AG04450 (cell line): ENCODE data around the gene EIF4G2. TPM values are rescaled to one million over a fixed set of nuclear protein-coding genes. Genes with fewer than 3 reads are reported as not detected.
"Not testable (repeated sequence)": the region's sequence is repeated elsewhere in the genome, so short reads cannot be mapped to it uniquely, and the experiment has no call there.

ENCODE experiments used
- CTCF ChIA-PET: fragments of 300-600, 350-600 bp; formaldehyde crosslinking; extraction: SDS; loops from one replicate; lab custom pipeline; 2022; ENCODE audit warnings: antibody characterized with exemption, inconsistent platforms; lab: Charles Lee
- POLR2A ChIA-PET: fragments of 350-600 bp; formaldehyde crosslinking; extraction: SDS; loops from one replicate; lab custom pipeline; 2021; ENCODE audit warnings: antibody characterized with exemption, inconsistent platforms; lab: Yijun Ruan, JAX
- DNase-seq: peaks from one replicate; pipeline ENCODE4 v3.0.0-alpha.2; 2011; ENCODE audit warnings: low read depth, low spot score
- H3K27ac ChIP-seq: one replicate; pipeline ENCODE4 v1.5.1; 2012; ENCODE audit warnings: low read depth, low read length, control low read depth
- H3K27me3 ChIP-seq: one replicate; pipeline ENCODE4 v1.6.0; 2012; ENCODE audit warnings: low read length; ENCODE audit not compliant: control insufficient read depth, insufficient read depth
- H3K4me3 ChIP-seq: 2 replicates; pipeline ENCODE4 v1.5.1; 2011; ENCODE audit warnings: mild to moderate bottlenecking, low read depth, low read length, control low read depth
- H3K9me3 ChIP-seq: 2 replicates; pipeline ENCODE4 v1.5.1; 2012; ENCODE audit warnings: low read length; ENCODE audit not compliant: control insufficient read depth, insufficient read depth
- CTCF ChIP-seq: IDR thresholded peaks from 2 replicates; pipeline ENCODE4 v1.5.1; 2011; ENCODE audit warnings: low read depth, low read length, control low read depth, inconsistent platforms
- polyA plus RNA-seq: library from polyadenylated mRNA; depleted of rRNA; stranded (reverse); fragments of >200 nt; gene quantifications from 2 replicates; pipeline ENCODE4 v1.2.3, GENCODE V29; 2011

The EIF4G2 gene
- polyA plus RNA-seq, 1 experiment: 1,432 TPM

DNA sequence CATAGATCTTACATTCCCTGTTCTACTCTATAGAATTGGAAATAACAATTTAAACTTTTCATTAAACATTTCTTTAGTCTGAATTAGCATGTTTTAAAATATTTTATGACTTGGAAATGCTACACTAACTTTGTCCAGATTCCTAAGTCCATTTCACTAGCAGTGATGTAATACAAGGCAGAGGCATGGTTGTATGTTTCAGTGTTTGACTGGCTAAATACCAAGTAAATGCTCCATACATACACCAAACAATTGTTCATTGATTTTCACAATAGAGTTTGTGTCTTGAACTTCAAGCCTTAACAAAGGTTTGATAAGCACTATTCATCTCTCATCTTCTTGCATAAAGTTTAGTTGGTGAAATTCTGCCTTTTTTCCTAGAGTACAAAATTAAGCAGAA is 35.6 kb upstream of the EIF4G2 start:
- H3K4me3 ChIP-seq: no peak overlapping the region
- POLR2A ChIA-PET: interaction anchor here (1.5 kb wide), 1 partner anchor 36 kb away, joined by 4 read pairs; the partner anchor contains the start of gene EIF4G2
- no peaks in the 10 kb centered on the region for H3K27me3 ChIP-seq
- H3K27ac ChIP-seq: no peak overlapping the region
- no peak for DNase-seq
- H3K9me3 ChIP-seq: no peaks in the 10 kb centered on the region
- TF ChIP-seq CTCF: no peak
- CTCF ChIA-PET: no interaction called here

DNA sequence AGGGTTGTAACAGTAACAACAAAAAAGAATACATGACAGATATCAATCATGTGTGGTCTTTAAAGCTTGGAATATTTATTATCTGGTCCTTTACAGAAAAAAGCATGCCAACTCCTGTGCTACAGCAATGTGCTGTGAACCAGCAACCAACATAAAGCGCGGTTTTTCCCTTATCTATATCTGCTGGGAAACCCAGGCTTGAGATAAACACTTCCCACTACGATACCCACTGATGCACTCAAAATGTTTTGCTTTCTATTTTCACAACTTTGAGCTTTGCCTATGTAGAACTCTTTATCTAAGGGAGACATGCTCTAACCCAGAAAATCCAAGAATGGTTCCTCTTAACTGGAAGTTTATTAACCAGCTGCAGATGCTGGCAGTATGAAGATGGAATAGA is 30.2 kb upstream of the EIF4G2 start:
- no peak for TF ChIP-seq CTCF
- ChIA-PET CTCF (no interaction called here), POLR2A (interaction anchor here (1.4 to 2.4 kb wide), 2 partner anchors 10 to 30 kb away, joined by 3 to 9 read pairs; partner anchors contain the start of gene EIF4G2)
- DNase-seq: no peak
- Histone ChIP-seq H3K4me3 (no peak overlapping the region), H3K27ac (no peak overlapping the region), H3K27me3 (no peaks in the 10 kb centered on the region), H3K9me3 (no peaks in the 10 kb centered on the region)

GRCh38 chr11:10838083-10838482 is 29.4 kb upstream of the EIF4G2 start:
- ChIA-PET CTCF (interaction anchor here (0.6 kb wide), 1 partner anchor 11 kb away, joined by 3 read pairs; no protein-coding TSS in a partner anchor), POLR2A (interaction anchor here (1.4 to 2.4 kb wide), 2 partner anchors 11 to 29 kb away, joined by 3 to 9 read pairs; partner anchors contain the start of gene EIF4G2)
- no peak for TF ChIP-seq CTCF
- H3K4me3 ChIP-seq: no peak overlapping the region
- no peaks in the 10 kb centered on the region for H3K27me3 ChIP-seq
- no peak for DNase-seq
- no peaks in the 10 kb centered on the region for H3K9me3 ChIP-seq
- H3K27ac ChIP-seq: no peak overlapping the region

GRCh38 chr11:10836884-10837283 is 28.2 kb upstream of the EIF4G2 start:
- H3K9me3 ChIP-seq, H3K27me3 ChIP-seq, DNase-seq, H3K4me3 ChIP-seq, H3K27ac ChIP-seq, CTCF ChIA-PET: not testable (repeated sequence)
- POLR2A ChIA-PET: interaction anchor here (2.4 kb wide), 1 partner anchor 28 kb away, joined by 9 read pairs; the partner anchor contains the start of gene EIF4G2

DNA sequence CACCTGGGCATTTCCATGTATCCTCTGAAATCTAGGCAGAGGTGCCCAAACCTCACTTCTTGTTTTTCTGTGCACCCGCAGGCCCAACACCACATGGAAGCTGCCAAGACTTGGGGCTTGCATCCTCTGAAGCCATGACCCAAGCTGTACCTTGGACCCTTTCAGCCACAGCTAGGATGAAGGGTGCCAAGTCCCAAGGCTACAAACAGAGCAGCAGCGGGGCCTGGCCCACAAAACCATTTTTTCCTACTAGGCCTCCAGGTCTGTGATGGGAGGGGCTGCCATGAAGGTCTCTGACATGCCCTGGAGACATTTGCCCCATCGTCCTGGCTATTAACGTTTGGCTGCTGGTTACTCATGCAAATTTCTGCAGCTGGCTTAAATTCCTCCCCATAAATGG is 20.4 kb upstream of the EIF4G2 start:
- Histone ChIP-seq H3K9me3 (0 out of 2 replicates have a peak, but pooled peaks cover 2% of the 10 kb centered on the region), H3K27ac (no peak overlapping the region), H3K27me3 (no peaks in the 10 kb centered on the region), H3K4me3 (no peak overlapping the region)
- DNase-seq: no peak
- CTCF ChIA-PET: no interaction called here
- POLR2A ChIA-PET: interaction anchor here (3.9 kb wide), 1 partner anchor 20 kb away, joined by 14 read pairs; the partner anchor contains the start of gene EIF4G2
- TF ChIP-seq CTCF: no peak
